HG03064 (cell line): ENCODE measurements around the gene OR51T1.

Experiments
- ATAC-seq: cut with Tn5 transposase; IDR thresholded peaks from one replicate; pipeline ENCODE4 v1.9.1; 2021; ENCODE audit warnings: low read depth; ENCODE audit not compliant: unreplicated experiment

The OR51T1 gene

DNA sequence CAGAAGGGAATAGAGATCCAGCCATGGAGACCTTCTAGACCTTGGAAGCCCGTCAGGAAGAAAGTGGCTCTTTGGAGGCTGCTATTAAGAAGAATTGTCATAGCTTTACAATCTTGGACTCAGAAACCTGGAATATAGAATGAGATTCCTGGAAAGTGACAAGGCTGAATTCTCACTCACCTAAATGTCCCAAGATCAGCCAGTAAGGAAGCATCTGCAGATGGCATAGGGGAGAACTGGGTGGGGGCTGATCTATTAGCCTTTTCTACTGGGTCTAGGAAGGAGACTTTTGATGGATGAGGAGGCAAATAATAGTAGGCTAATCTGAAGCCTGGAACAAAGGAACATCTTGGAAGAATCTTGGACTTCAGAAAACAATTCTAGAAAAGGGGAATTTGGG, 42.5 kb downstream of the OR51T1 start, which contains the start of gene OR51G1:
Gene OR51G1, minus strand, starts transcription at position 101 of the 400 bp plus-strand sequence. Its CDS starts 0 bp downstream, at position 101.
- no peak for ATAC-seq

DNA sequence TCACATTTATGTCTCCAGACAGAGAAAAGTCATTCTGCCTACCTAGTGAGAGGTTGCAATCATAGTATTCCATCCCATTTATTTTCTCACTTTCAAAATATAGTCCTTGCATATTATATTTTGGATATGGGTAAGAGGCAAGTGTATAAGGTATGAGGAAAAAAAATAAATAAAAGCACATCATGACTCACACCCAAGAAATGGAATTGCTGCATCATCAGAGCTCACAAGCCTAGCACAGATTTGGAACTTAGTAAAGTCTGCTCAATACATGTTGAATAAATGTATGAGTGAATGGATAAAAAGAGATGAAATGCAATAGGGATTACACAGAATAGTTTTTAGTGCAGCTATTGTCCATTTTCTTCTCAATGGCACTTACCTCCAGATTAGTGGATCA, 44.9 kb downstream of the OR51T1 start:
- ATAC-seq = no peak
